ENCODE measurements around the gene OMD. TPM values are rescaled to one million over a fixed set of nuclear protein-coding genes. Genes with fewer than 3 reads are reported as not detected.

The OMD gene
- total RNA-seq, 1 experiment from 2014 or later: 0.08 TPM

GRCh38 chr9:92402360-92402759, 21.9 kb downstream of the OMD start:
- H3K27me3 ChIP-seq: no peaks in the 10 kb centered on the region
- no peak overlapping the region for H3K27ac ChIP-seq
- no peak for DNase-seq
- H3K4me3 ChIP-seq: no peak overlapping the region
- H3K4me1 ChIP-seq: no peaks in the 10 kb centered on the region
- peaks cover 4% of the 10 kb centered on the region; the same call in 1 of the 2 replicates for H3K36me3 ChIP-seq
- no peaks in the 10 kb centered on the region for H3K9me3 ChIP-seq (replicated peaks)

- Histone ChIP-seq H3K4me3 (no peak overlapping the region), H3K4me1 (no peaks in the 10 kb centered on the region), H3K27me3 (no peaks in the 10 kb centered on the region), H3K27ac (no peak overlapping the region), H3K36me3 (peaks cover 4% of the 10 kb centered on the region; the same call in 1 of the 2 replicates), H3K9me3 (replicated peaks) (peaks cover 4% of the 10 kb centered on the region; the same call in 1 of the 2 replicates)
- DNase-seq: no peak
These were observed 26.4 kb downstream of the OMD start for GRCh38 chr9:92397853-92398252.

- H3K4me1 ChIP-seq: no peaks in the 10 kb centered on the region
- H3K36me3 ChIP-seq: peaks cover 4% of the 10 kb centered on the region; the same call in 1 of the 2 replicates
- H3K27ac ChIP-seq: no peak overlapping the region
- H3K27me3 ChIP-seq: no peaks in the 10 kb centered on the region
- H3K9me3 ChIP-seq (replicated peaks): peaks cover 4% of the 10 kb centered on the region; the same call in 1 of the 2 replicates
- H3K4me3 ChIP-seq: no peak overlapping the region
- no peak for DNase-seq
These were observed 28.7 kb downstream of the OMD start for GRCh38 chr9:92395617-92396016.

GRCh38 chr9:92393686-92394085, 30.6 kb downstream of the OMD start:
- Histone ChIP-seq H3K27me3 (no peaks in the 10 kb centered on the region), H3K4me3 (no peak overlapping the region), H3K27ac (no peak overlapping the region), H3K9me3 (replicated peaks) (peaks cover 4% of the 10 kb centered on the region; the same call in 1 of the 2 replicates), H3K36me3 (no peaks in the 10 kb centered on the region), H3K4me1 (no peaks in the 10 kb centered on the region)
- no peak for DNase-seq

DNA sequence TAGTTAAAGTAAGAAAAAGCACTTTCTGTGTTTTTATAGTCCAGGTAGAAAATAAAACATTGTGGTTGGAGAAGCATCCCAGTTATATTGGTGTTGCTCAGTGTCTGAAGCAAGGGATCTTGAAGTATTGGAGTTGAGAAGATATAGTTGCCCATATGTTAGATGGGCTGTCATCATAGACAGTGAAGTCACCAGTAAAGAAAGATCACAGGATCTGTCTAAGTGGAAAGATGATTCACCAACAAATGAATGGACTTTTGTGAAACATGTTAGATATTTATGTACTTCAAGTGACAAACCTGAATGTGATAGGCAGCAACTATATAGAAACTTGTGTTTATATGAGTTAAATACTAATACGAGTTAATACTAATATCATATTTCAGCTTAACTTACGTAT, 31.6 kb downstream of the OMD start:
- DNase-seq: no peak
- Histone ChIP-seq H3K36me3 (no peaks in the 10 kb centered on the region), H3K9me3 (replicated peaks) (peaks cover 4% of the 10 kb centered on the region; the same call in 1 of the 2 replicates), H3K4me3 (no peak overlapping the region), H3K27me3 (no peaks in the 10 kb centered on the region), H3K27ac (no peak overlapping the region), H3K4me1 (no peaks in the 10 kb centered on the region)

DNA sequence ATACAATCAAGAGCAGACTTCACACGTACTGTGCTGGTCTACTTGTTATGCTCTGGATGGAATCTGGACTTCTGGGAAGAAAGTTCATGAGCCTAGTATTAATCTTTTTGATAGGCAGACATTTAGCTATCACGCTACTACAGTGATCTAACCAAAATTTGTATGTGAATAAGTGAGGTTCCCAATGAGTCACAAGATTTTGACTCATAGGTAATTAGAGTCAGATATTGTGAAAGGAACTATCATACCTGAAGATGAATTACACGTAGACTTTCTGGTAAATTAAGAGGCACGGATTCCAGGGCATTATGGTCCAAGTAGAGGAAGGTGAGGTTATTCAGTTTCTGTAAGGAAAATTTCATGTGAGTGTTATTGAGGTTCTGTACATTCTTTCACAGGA, 38.3 kb downstream of the OMD start:
- Histone ChIP-seq H3K36me3 (no peaks in the 10 kb centered on the region), H3K27me3 (no peaks in the 10 kb centered on the region), H3K9me3 (replicated peaks) (no peaks in the 10 kb centered on the region), H3K4me3 (no peak overlapping the region), H3K4me1 (no peaks in the 10 kb centered on the region), H3K27ac (no peak overlapping the region)
- DNase-seq: no peak

GRCh38 chr9:92385477-92385876, 38.8 kb downstream of the OMD start:
- H3K27me3 ChIP-seq: no peaks in the 10 kb centered on the region
- no peaks in the 10 kb centered on the region for H3K4me1 ChIP-seq
- no peaks in the 10 kb centered on the region; the same call in 1 of the 2 replicates for H3K36me3 ChIP-seq
- H3K4me3 ChIP-seq: no peak overlapping the region
- DNase-seq: no peak
- H3K27ac ChIP-seq: no peak overlapping the region
- H3K9me3 ChIP-seq (replicated peaks): no peaks in the 10 kb centered on the region

DNA sequence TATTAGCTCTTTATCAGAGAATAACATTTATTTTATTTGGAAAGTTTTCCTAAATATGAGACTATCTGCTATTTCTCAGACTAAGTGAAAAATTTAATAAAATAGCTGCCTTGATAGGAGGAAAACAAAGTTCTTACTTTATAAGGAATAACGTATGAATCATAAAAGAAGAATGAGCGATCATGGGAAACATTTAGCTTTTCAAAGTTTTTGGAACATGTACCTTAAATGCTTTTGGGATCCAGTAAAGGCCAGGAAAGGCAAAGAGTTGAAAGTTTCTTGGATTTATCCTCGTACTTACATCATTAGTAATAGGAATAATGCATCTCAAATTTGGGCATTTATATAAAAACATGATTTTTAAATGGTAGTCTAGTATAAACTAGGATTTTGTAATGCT, 39.3 kb downstream of the OMD start:
- no peak for DNase-seq
- Histone ChIP-seq H3K27ac (no peak overlapping the region), H3K36me3 (peaks cover 2% of the 10 kb centered on the region; the same call in 1 of the 2 replicates), H3K4me1 (no peaks in the 10 kb centered on the region), H3K4me3 (no peak overlapping the region), H3K27me3 (no peaks in the 10 kb centered on the region), H3K9me3 (replicated peaks) (no peaks in the 10 kb centered on the region)

GRCh38 chr9:92384375-92384774, 39.9 kb downstream of the OMD start:
- no peak overlapping the region for H3K27ac ChIP-seq
- peaks cover 2% of the 10 kb centered on the region; the same call in 1 of the 2 replicates for H3K36me3 ChIP-seq
- no peaks in the 10 kb centered on the region for H3K27me3 ChIP-seq
- no peaks in the 10 kb centered on the region for H3K4me1 ChIP-seq
- no peak for DNase-seq
- H3K9me3 ChIP-seq (replicated peaks): no peaks in the 10 kb centered on the region
- no peak overlapping the region for H3K4me3 ChIP-seq

DNA sequence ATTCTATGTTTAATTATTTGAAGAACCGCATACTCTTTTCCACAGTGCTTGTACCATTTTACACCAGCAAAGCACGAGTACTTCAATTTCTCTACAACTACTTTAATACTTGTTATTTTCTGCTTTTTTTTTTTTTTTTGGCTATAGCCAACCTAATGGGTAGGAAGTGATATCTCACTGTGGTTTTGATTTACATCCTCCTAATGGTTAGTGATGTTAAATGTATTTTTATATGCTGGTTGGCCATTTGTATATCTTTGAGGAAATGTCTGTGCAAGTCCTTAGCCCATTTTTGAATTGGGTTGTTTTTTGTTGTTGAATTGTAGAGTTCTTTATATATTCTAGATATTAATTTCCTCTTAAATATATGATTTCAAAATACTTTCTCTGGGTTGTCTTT, 42.5 kb downstream of the OMD start:
- H3K4me1 ChIP-seq: peaks cover 7% of the 10 kb centered on the region
- no peak overlapping the region for H3K27ac ChIP-seq
- no peaks in the 10 kb centered on the region for H3K9me3 ChIP-seq (replicated peaks)
- no peaks in the 10 kb centered on the region for H3K27me3 ChIP-seq
- H3K36me3 ChIP-seq: peaks cover 2% of the 10 kb centered on the region; the same call in 1 of the 2 replicates
- H3K4me3 ChIP-seq: no peak overlapping the region
- no peak for DNase-seq

- H3K9me3 ChIP-seq (replicated peaks): 0 out of 2 replicates have a peak, but pooled peaks cover 3% of the 10 kb centered on the region
- H3K27me3 ChIP-seq: no peaks in the 10 kb centered on the region
- H3K36me3 ChIP-seq: peaks cover 2% of the 10 kb centered on the region; the same call in 1 of the 2 replicates
- H3K27ac ChIP-seq: no peak overlapping the region
- peaks cover 7% of the 10 kb centered on the region for H3K4me1 ChIP-seq
- no peak for DNase-seq
- no peak overlapping the region for H3K4me3 ChIP-seq
These were observed 43.7 kb downstream of the OMD start for GRCh38 chr9:92380603-92381002.

GRCh38 chr9:92378865-92379560, 45.3 kb downstream of the OMD start:
- H3K4me3 ChIP-seq: no peak overlapping the region
- peaks cover 2% of the 10 kb centered on the region; the same call in 1 of the 2 replicates for H3K36me3 ChIP-seq
- DNase-seq: no peak
- peaks cover 7% of the 10 kb centered on the region for H3K4me1 ChIP-seq
- no peak overlapping the region for H3K27ac ChIP-seq
- no peaks in the 10 kb centered on the region for H3K27me3 ChIP-seq
- 0 out of 2 replicates have a peak, but pooled peaks cover 3% of the 10 kb centered on the region for H3K9me3 ChIP-seq (replicated peaks)

- peaks cover 2% of the 10 kb centered on the region; the same call in 1 of the 2 replicates for H3K36me3 ChIP-seq
- DNase-seq: peak; percentile 8 to 31
- H3K27ac ChIP-seq: no peak overlapping the region
- H3K9me3 ChIP-seq (replicated peaks): 0 out of 2 replicates have a peak, but pooled peaks cover 3% of the 10 kb centered on the region
- H3K4me3 ChIP-seq: no peak overlapping the region
- H3K27me3 ChIP-seq: no peaks in the 10 kb centered on the region
- H3K4me1 ChIP-seq: peaks cover 7% of the 10 kb centered on the region
These were observed 46.4 kb downstream of the OMD start for GRCh38 chr9:92377876-92378275.

GRCh38 chr9:92373167-92373566, 51.1 kb downstream of the OMD start:
- peaks cover 7% of the 10 kb centered on the region for H3K4me1 ChIP-seq
- 0 out of 2 replicates have a peak, but pooled peaks cover 3% of the 10 kb centered on the region for H3K9me3 ChIP-seq (replicated peaks)
- no peaks in the 10 kb centered on the region for H3K27me3 ChIP-seq
- H3K27ac ChIP-seq: no peak overlapping the region
- no peaks in the 10 kb centered on the region for H3K36me3 ChIP-seq
- H3K4me3 ChIP-seq: no peak overlapping the region
- no peak for DNase-seq

GRCh38 chr9:92369075-92369474, 55.2 kb downstream of the OMD start:
- Histone ChIP-seq H3K36me3 (no peaks in the 10 kb centered on the region; the same call in 1 of the 2 replicates), H3K4me1 (no peaks in the 10 kb centered on the region), H3K27ac (no peak overlapping the region), H3K9me3 (replicated peaks) (no peaks in the 10 kb centered on the region), H3K4me3 (no peak overlapping the region), H3K27me3 (no peaks in the 10 kb centered on the region)
- no peak for DNase-seq

Measured in SJCRH30 (cell line).